CD4-positive, alpha-beta T cell (primary cell): ENCODE results near the gene TF. TPM values are rescaled to one million over a fixed set of nuclear protein-coding genes. Genes with fewer than 3 reads are reported as not detected.

ENCODE experiments used
- ATAC-seq: fragments of 200-7000 bp; cut with Tn5 transposase; one replicate; pipeline ENCODE4 v1.10.0; 2022; ENCODE audit warnings: mild to moderate bottlenecking; ENCODE audit not compliant: poor library complexity
- CTCF ChIA-PET: fragments of 350-600 bp; sonication (Branson Sonifier 250); formaldehyde crosslinking; loops from one replicate; lab custom pipeline; 2021; ENCODE audit warnings: antibody characterized with exemption, inconsistent platforms; lab: Charles Lee
- POLR2A ChIA-PET: fragments of 350-600 bp; sonication (Branson Sonifier 250); formaldehyde crosslinking; loops from one replicate; lab custom pipeline; 2021; ENCODE audit warnings: antibody characterized with exemption, inconsistent platforms; lab: Charles Lee
- DNase-seq, 14 experiments: peaks; one replicate each; pipeline ENCODE4 v3.0.0-alpha.2; 2013 to 2020; ENCODE audit warnings: mixed read lengths in 2 of 14
- H3K27ac ChIP-seq, 2 donors: one replicate each; pipeline versions ENCODE4 v1.5.1 to v1.7.0; 2013; ENCODE audit warnings: low read length in 2 of 2, low read depth in 1 of 2, mild to moderate bottlenecking in 1 of 2
- H3K27me3 ChIP-seq, 2 experiments: 1 replicate in 1 of 2; 2 replicates in 1 of 2; pipeline versions ENCODE4 v1.6.1 to v1.7.0; 2013; ENCODE audit warnings: low read length in 2 of 2, control low read depth in 1 of 2, mild to moderate bottlenecking in 1 of 2, moderate library complexity in 1 of 2; ENCODE audit not compliant: insufficient read depth in 2 of 2, control insufficient read depth in 1 of 2
- H3K36me3 ChIP-seq: one replicate; pipeline ENCODE4 v1.6.1; 2013; ENCODE audit warnings: low read length, control low read depth; ENCODE audit not compliant: insufficient read depth
- H3K4me1 ChIP-seq: one replicate; pipeline ENCODE4 v1.6.1; 2013; ENCODE audit warnings: low read length, control low read depth; ENCODE audit not compliant: insufficient read depth
- H3K4me3 ChIP-seq: one replicate; pipeline ENCODE4 v1.5.1; 2013; ENCODE audit warnings: mild to moderate bottlenecking, low read length, moderate library complexity
- H3K9me3 ChIP-seq, 2 experiments: 1 replicate in 1 of 2; 2 replicates in 1 of 2; pipeline versions ENCODE4 v1.6.1 to v1.7.0; 2013; ENCODE audit warnings: low read length in 2 of 2, mild to moderate bottlenecking in 2 of 2, control low read depth in 1 of 2, moderate library complexity in 1 of 2; ENCODE audit not compliant: control insufficient read depth in 1 of 2, insufficient read depth in 1 of 2
- H3K27ac Mint-ChIP-seq: one replicate; pipeline ENCODE4 v1.8.0; 2020; ENCODE audit warnings: mixed read lengths
- H3K27me3 Mint-ChIP-seq: one replicate; pipeline ENCODE4 v1.8.0; 2021; ENCODE audit warnings: mixed read lengths
- H3K36me3 Mint-ChIP-seq: one replicate; pipeline ENCODE4 v1.8.0; 2021; ENCODE audit warnings: low read depth, mixed read lengths
- H3K4me1 Mint-ChIP-seq: one replicate; pipeline ENCODE4 v1.8.0; 2021; ENCODE audit warnings: low read depth, mixed read lengths
- H3K4me3 Mint-ChIP-seq: one replicate; pipeline ENCODE4 v1.8.0; 2020; ENCODE audit warnings: mild to moderate bottlenecking, mixed read lengths
- H3K9me3 Mint-ChIP-seq: one replicate; pipeline ENCODE4 v1.8.0; 2020; ENCODE audit warnings: mixed read lengths
- intact Hi-C, 2 experiments: fragments of 100-400 bp; cut with DNase I in 1 of 2; cut with micrococcal nuclease in 1 of 2; formaldehyde crosslinking; loops; one replicate each; pipeline versions ENCODE4 v1.15.1 to v1.9.0; 2023 to 2025; cut with DNase I, micrococcal nuclease
- total RNA-seq, 174 experiments: library from RNA in 2 of 174; stranded (reverse) in 2 of 174; gene quantifications; one replicate each; pipeline ENCODE4 v1.2.3 and lab custom pipeline; 2021 to 2026
- TF ChIP-seq, protein P1 (sequence below): fragments of 200-600 bp; IDR thresholded peaks from one replicate; pipeline ENCODE4 v1.8.0; 2022; ENCODE audit warnings: antibody characterized with exemption, mild to moderate bottlenecking

The TF gene
- total RNA-seq, 2 experiments from 2014 or later: 0.30 to 0.34 TPM

DNA sequence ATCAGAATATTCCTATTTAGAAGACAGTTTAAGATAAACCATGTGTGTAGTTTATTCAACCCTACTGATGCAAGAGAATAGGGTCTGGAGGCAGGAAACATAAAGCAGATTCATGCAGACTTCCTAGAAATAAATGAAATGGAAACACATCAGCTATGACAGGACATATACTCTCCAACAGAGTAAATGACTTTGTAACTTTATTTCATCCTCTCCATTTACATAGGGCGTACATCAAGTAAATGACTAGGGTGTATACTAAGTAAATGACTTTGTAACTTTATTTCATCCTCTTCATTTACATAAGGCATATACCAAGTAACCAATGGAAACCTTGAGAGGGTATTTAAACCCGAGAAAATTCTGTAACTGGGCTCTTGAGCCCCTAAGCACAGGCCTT lies 41.8 kb downstream of the TF start:
- ATAC-seq: no peak
- Histone ChIP-seq H3K27ac (no peak overlapping the region), H3K4me3 (no peak overlapping the region), H3K4me1 (no peaks in the 10 kb centered on the region), H3K36me3 (no peaks in the 10 kb centered on the region), H3K9me3 (peaks cover 5 to 10% of the 10 kb centered on the region in 2 experiments), H3K27me3 (peaks cover 0 to 7% of the 10 kb centered on the region in 2 experiments)
- intact Hi-C loops: no loop called here
- ChIA-PET POLR2A (no interaction called here), CTCF (no interaction called here)
- H3K27ac Mint-ChIP-seq: no peak overlapping the region
- H3K4me1 Mint-ChIP-seq: no peaks in the 10 kb centered on the region
- H3K36me3 Mint-ChIP-seq: no peaks in the 10 kb centered on the region
- peaks cover 6% of the 10 kb centered on the region for H3K9me3 Mint-ChIP-seq
- TF ChIP-seq, protein P1, sequence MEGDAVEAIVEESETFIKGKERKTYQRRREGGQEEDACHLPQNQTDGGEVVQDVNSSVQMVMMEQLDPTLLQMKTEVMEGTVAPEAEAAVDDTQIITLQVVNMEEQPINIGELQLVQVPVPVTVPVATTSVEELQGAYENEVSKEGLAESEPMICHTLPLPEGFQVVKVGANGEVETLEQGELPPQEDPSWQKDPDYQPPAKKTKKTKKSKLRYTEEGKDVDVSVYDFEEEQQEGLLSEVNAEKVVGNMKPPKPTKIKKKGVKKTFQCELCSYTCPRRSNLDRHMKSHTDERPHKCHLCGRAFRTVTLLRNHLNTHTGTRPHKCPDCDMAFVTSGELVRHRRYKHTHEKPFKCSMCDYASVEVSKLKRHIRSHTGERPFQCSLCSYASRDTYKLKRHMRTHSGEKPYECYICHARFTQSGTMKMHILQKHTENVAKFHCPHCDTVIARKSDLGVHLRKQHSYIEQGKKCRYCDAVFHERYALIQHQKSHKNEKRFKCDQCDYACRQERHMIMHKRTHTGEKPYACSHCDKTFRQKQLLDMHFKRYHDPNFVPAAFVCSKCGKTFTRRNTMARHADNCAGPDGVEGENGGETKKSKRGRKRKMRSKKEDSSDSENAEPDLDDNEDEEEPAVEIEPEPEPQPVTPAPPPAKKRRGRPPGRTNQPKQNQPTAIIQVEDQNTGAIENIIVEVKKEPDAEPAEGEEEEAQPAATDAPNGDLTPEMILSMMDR: no peak
- H3K27me3 Mint-ChIP-seq: peaks cover 37% of the 10 kb centered on the region
- DNase-seq: no peak
- H3K4me3 Mint-ChIP-seq: no peak overlapping the region

DNA sequence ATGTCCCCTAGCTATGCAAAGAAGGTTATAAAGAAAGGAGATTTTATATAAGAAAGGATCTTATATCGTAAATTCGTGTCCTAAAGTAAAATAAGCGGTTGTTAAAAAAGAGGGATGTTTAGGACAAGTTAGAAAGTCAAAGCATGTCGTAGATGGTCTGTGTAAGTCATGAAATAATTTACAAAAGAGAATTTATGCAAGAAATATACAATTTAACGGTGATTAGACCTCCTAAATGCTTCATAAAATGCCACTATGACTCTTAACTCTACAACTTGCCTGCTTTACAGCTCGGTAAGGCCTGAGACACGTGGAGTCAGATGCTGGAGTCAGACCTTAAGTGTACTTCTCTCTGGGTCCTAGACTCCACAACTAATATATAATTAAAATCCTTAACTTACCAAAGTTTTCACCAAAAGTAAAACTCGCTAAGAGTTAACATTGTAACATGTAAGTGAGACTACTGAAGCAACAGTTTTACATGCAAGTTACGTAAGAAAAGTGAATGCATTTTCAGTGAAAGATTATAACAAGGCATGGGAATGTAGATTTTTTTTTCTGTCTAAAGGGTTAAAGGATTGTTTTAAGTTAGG lies 46.1 kb downstream of the TF start:
- intact Hi-C loops: no loop called here
- H3K27ac Mint-ChIP-seq: no peak overlapping the region
- peaks cover 0 to 7% of the 10 kb centered on the region in 2 experiments for H3K27me3 ChIP-seq
- H3K9me3 Mint-ChIP-seq: peaks cover 6% of the 10 kb centered on the region
- no peaks in the 10 kb centered on the region for H3K4me1 ChIP-seq
- ChIA-PET CTCF (no interaction called here), POLR2A (no interaction called here)
- no peak for ATAC-seq
- H3K36me3 Mint-ChIP-seq: no peaks in the 10 kb centered on the region
- H3K4me3 ChIP-seq: no peak overlapping the region
- peaks cover 29% of the 10 kb centered on the region for H3K27me3 Mint-ChIP-seq
- H3K27ac ChIP-seq: no peak overlapping the region
- TF ChIP-seq, protein P1: no peak
- DNase-seq: no peak
- H3K4me1 Mint-ChIP-seq: no peaks in the 10 kb centered on the region
- H3K9me3 ChIP-seq: peaks cover 0 to 10% of the 10 kb centered on the region in 2 experiments
- H3K4me3 Mint-ChIP-seq: no peak overlapping the region
- no peaks in the 10 kb centered on the region for H3K36me3 ChIP-seq

DNA sequence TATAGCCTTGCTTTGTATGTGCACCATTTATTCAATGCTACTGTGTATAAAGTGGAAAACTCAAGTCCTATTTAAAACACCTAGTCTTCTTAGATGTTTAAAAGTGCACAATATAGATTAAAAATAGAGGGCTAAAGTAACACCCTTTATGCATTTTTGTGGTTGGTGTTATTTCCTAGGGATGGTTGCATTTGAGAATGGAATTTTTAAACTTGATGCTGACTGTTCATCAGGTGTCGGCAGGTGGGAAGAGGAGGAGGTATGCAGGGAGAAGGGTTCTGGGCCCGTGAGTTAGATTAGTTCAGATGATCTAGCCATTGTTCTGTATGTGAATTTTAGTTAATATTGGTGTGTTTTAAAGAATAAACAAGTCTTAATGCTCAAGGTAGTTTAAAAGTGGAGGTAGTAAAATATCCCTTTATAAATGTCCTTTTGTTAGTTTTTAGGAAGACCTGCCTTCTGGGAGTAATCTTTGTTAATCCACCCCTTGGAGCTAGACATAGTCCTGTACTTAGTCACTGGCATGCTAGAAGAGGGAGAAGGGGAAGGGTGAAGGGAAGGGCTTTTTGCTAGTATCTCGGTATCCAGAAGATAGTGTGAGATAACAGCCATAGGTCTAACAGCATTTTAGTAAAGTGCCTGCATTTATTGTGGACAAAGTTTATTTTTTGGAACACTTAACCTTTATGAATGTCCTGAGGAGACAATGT lies 51.4 kb downstream of the TF start:
- Mint-ChIP-seq H3K27me3 (peaks cover 30% of the 10 kb centered on the region), H3K4me1 (no peaks in the 10 kb centered on the region), H3K9me3 (peaks cover 4% of the 10 kb centered on the region), H3K36me3 (no peaks in the 10 kb centered on the region), H3K4me3 (no peak overlapping the region), H3K27ac (no peak overlapping the region)
- Histone ChIP-seq H3K27me3 (no peaks in the 10 kb centered on the region), H3K4me1 (no peaks in the 10 kb centered on the region), H3K27ac (no peak overlapping the region), H3K36me3 (no peaks in the 10 kb centered on the region), H3K9me3 (no peaks in the 10 kb centered on the region), H3K4me3 (no peak overlapping the region)
- intact Hi-C loops: no loop called here
- ChIA-PET POLR2A (no interaction called here), CTCF (no interaction called here)
- ATAC-seq: no peak
- TF ChIP-seq, protein P1: no peak
- DNase-seq: no peak
